ENCODE measurements around the gene C17orf114.

C17orf114 gene

DNA sequence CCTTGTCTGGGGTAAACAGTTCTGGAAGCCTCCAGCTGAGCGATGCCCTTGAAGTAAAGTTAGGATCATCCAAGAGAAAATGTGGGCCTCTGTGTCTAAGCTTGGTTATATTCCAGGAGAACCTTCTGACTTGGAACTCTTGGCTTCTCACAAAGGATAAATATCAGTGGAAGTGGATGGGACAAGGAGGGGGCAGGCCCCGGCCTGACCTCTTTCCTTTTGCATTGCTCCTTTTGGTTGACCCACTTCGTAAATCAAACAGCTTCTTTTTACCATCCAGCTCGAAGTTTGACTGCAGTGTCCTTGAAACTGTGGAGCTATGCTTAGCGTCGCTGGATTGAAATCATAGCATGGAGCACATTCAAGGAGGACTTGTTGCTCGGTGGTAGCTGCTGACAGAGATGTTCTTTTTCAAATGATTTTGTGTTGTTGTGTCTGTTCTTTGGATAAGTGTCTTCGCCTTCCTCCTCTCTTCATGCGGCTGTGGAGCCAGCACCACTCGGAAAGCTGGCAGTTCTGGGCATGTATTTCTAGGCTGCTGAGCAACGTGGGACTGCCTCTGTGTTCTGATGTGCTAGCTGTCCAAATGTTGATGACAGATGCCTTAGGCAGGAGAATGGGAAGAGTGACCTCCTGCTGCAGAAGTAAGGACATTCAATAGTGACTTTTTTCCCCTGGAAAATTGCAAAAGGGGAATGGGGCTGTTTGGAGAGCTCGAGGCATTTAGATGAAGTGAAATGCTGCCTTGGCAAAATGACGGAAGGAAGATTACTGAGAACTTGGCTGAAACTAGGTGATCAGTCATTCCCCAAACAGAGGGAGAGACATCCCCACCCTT, 35.6 kb upstream of the C17orf114 start:
- H3K4me3 ChIP-seq (ENCODE audit: low read depth in 1 of 3, low read length in 3 of 3), result no peak overlapping the region
- no peak for DNase-seq (ENCODE audit: low spot score)
- no peaks in the 10 kb centered on the region for H3K9me3 ChIP-seq (ENCODE audit: control insufficient read depth in 4 of 4, low read length in 3 of 4)
- no peaks in the 10 kb centered on the region for H3K27me3 ChIP-seq (ENCODE audit: control insufficient read depth in 4 of 4, insufficient read depth in 4 of 4, low read length in 3 of 4)
- H3K27ac ChIP-seq (ENCODE audit: low read depth in 1 of 2, low read length in 2 of 2), result no peak overlapping the region
- TF ChIP-seq, protein P1, sequence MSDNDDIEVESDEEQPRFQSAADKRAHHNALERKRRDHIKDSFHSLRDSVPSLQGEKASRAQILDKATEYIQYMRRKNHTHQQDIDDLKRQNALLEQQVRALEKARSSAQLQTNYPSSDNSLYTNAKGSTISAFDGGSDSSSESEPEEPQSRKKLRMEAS (IDR thresholded peaks at IDR 0.05), result no peak
- TF ChIP-seq TAF1 (conservative IDR thresholded peaks at IDR 0.05), result no peak
- TF ChIP-seq JUND (IDR thresholded peaks at IDR 0.05), result no peak
- TF ChIP-seq FOXA1 (IDR thresholded peaks at IDR 0.05), result no peak
- TF ChIP-seq, protein P2, sequence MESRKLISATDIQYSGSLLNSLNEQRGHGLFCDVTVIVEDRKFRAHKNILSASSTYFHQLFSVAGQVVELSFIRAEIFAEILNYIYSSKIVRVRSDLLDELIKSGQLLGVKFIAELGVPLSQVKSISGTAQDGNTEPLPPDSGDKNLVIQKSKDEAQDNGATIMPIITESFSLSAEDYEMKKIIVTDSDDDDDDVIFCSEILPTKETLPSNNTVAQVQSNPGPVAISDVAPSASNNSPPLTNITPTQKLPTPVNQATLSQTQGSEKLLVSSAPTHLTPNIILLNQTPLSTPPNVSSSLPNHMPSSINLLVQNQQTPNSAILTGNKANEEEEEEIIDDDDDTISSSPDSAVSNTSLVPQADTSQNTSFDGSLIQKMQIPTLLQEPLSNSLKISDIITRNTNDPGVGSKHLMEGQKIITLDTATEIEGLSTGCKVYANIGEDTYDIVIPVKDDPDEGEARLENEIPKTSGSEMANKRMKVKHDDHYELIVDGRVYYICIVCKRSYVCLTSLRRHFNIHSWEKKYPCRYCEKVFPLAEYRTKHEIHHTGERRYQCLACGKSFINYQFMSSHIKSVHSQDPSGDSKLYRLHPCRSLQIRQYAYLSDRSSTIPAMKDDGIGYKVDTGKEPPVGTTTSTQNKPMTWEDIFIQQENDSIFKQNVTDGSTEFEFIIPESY (IDR thresholded peaks at IDR 0.05), result no peak
- no peak for TF ChIP-seq RXRA (IDR thresholded peaks at IDR 0.05)
- TF ChIP-seq ATF3 (IDR thresholded peaks at IDR 0.05), result no peak
- no peak for TF ChIP-seq YY1 (IDR thresholded peaks at IDR 0.05)
- TF ChIP-seq NR2F2 (IDR thresholded peaks at IDR 0.05), result no peak
- TF ChIP-seq SP1 (IDR thresholded peaks at IDR 0.05), result no peak
- no peak for TF ChIP-seq GABPA (IDR thresholded peaks at IDR 0.05 in 1 of 2, conservative IDR thresholded peaks at IDR 0.05 in 1 of 2)
- no peak for TF ChIP-seq FOXA2 (IDR thresholded peaks at IDR 0.05)
- TF ChIP-seq HNF4G (IDR thresholded peaks at IDR 0.05), result no peak
- TF ChIP-seq, protein P3, sequence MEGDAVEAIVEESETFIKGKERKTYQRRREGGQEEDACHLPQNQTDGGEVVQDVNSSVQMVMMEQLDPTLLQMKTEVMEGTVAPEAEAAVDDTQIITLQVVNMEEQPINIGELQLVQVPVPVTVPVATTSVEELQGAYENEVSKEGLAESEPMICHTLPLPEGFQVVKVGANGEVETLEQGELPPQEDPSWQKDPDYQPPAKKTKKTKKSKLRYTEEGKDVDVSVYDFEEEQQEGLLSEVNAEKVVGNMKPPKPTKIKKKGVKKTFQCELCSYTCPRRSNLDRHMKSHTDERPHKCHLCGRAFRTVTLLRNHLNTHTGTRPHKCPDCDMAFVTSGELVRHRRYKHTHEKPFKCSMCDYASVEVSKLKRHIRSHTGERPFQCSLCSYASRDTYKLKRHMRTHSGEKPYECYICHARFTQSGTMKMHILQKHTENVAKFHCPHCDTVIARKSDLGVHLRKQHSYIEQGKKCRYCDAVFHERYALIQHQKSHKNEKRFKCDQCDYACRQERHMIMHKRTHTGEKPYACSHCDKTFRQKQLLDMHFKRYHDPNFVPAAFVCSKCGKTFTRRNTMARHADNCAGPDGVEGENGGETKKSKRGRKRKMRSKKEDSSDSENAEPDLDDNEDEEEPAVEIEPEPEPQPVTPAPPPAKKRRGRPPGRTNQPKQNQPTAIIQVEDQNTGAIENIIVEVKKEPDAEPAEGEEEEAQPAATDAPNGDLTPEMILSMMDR (IDR thresholded peaks at IDR 0.05; ENCODE audit: low read depth, low read length, missing input control), result no peak
- TF ChIP-seq EGR1 (IDR thresholded peaks at IDR 0.05; ENCODE audit: low read depth in 2 of 2), result no peak
- no peak for TF ChIP-seq RAD21 (IDR thresholded peaks at IDR 0.05)
- no peak for TF ChIP-seq HNF4A (conservative IDR thresholded peaks at IDR 0.05)
- TF ChIP-seq REST (IDR thresholded peaks at IDR 0.05), result no peak
- no peaks in the 10 kb centered on the region for H3K36me3 ChIP-seq (ENCODE audit: control insufficient read depth in 4 of 4, insufficient read depth in 3 of 4, low read depth in 1 of 4, low read length in 3 of 4)
- 79% methylated on average over 13 of the region's 13 CpGs for WGBS
- H3K9ac ChIP-seq (ENCODE audit: low read depth in 1 of 2, low read length in 2 of 2), result no peak overlapping the region
- peaks cover 12 to 37% (median 27%) of the 10 kb centered on the region in 4 donors for H3K4me1 ChIP-seq (ENCODE audit: control insufficient read depth in 4 of 4, insufficient read depth in 4 of 4, low read length in 3 of 4)
